Central memory CD8-positive, alpha-beta T cell (primary cell): Measurements from ENCODE around the gene SPEM3.

ENCODE experiments used
- ATAC-seq: fragments of 150-1000 bp; cut with Tn5 transposase; replicated peaks from 2 replicates; pipeline ENCODE4 v1.10.0; 2022; ENCODE audit warnings: mild to moderate bottlenecking, moderate FRiP score, moderate number of reproducible peaks; ENCODE audit not compliant: poor library complexity, severe bottlenecking; ENCODE audit errors: extremely low read depth
- DNase-seq, 2 donors: peaks; one replicate each; pipeline ENCODE4 v3.0.0; 2021; ENCODE audit warnings: low spot score in 2 of 2
- H3K27ac Mint-ChIP-seq: one replicate; pipeline ENCODE4 v1.8.0; 2022; ENCODE audit warnings: low read depth, mild to moderate bottlenecking, moderate library complexity, mixed read lengths
- H3K27me3 Mint-ChIP-seq: one replicate; pipeline ENCODE4 v1.8.0; 2022; ENCODE audit warnings: mixed read lengths
- H3K36me3 Mint-ChIP-seq: one replicate; pipeline ENCODE4 v1.8.0; 2022; ENCODE audit warnings: mild to moderate bottlenecking, moderate library complexity, mixed read lengths; ENCODE audit not compliant: insufficient read depth
- H3K4me1 Mint-ChIP-seq: one replicate; pipeline ENCODE4 v1.8.0; 2022; ENCODE audit warnings: mixed read lengths
- H3K4me3 Mint-ChIP-seq: one replicate; pipeline ENCODE4 v1.8.0; 2022; ENCODE audit warnings: mild to moderate bottlenecking, moderate library complexity, mixed read lengths
- H3K9me3 Mint-ChIP-seq: one replicate; pipeline ENCODE4 v1.8.0; 2022; ENCODE audit warnings: mixed read lengths

Gene SPEM3

GRCh38 chr17:7432296-7432695 is 3.6 kb downstream of the SPEM3 start:
- no peak for ATAC-seq
- DNase-seq: no peak
- Mint-ChIP-seq H3K4me3 (no peak overlapping the region), H3K4me1 (peaks cover 13% of the 10 kb centered on the region), H3K36me3 (peaks cover 14% of the 10 kb centered on the region), H3K27ac (no peak overlapping the region), H3K27me3 (no peaks in the 10 kb centered on the region), H3K9me3 (no peaks in the 10 kb centered on the region)

- Mint-ChIP-seq H3K4me3 (peak overlapping the region; percentile 95), H3K36me3 (peaks cover 19% of the 10 kb centered on the region), H3K27ac (peak overlapping the region; percentile 89), H3K4me1 (peaks cover 40% of the 10 kb centered on the region), H3K27me3 (peaks cover 30% of the 10 kb centered on the region), H3K9me3 (no peaks in the 10 kb centered on the region)
- DNase-seq (no peak), ATAC-seq (peak; percentile 29)
Observed at GRCh38 chr17:7435676-7436555, 7.3 kb downstream of the SPEM3 start.

GRCh38 chr17:7436556-7437368 is 8.1 kb downstream of the SPEM3 start:
- DNase-seq (peak; percentile 69 to 74), ATAC-seq (peak; percentile 65)
- Mint-ChIP-seq H3K36me3 (peaks cover 19% of the 10 kb centered on the region), H3K4me3 (peak overlapping the region; percentile 95), H3K27me3 (peaks cover 39% of the 10 kb centered on the region), H3K9me3 (no peaks in the 10 kb centered on the region), H3K4me1 (peaks cover 40% of the 10 kb centered on the region), H3K27ac (peak overlapping the region; percentile 89)

- H3K4me1 Mint-ChIP-seq: peaks cover 40% of the 10 kb centered on the region
- H3K36me3 Mint-ChIP-seq: peaks cover 19% of the 10 kb centered on the region
- peak overlapping the region; percentile 89 for H3K27ac Mint-ChIP-seq
Observed at GRCh38 chr17:7437369-7437863, 8.8 kb downstream of the SPEM3 start.

GRCh38 chr17:7437950-7438614 is 9.4 kb downstream of the SPEM3 start:
- H3K9me3 Mint-ChIP-seq: no peaks in the 10 kb centered on the region
- DNase-seq: no peak
- H3K27me3 Mint-ChIP-seq: peaks cover 52% of the 10 kb centered on the region
- peaks cover 19% of the 10 kb centered on the region for H3K36me3 Mint-ChIP-seq
- peak overlapping the region; percentile 95 for H3K4me3 Mint-ChIP-seq
- H3K27ac Mint-ChIP-seq: no peak overlapping the region
- H3K4me1 Mint-ChIP-seq: peaks cover 40% of the 10 kb centered on the region
- ATAC-seq: no peak

More at GRCh38 chr17:7437369-7437863, 8.8 kb downstream of the SPEM3 start:
- DNase-seq (no peak), ATAC-seq (no peak)
- H3K9me3 Mint-ChIP-seq: no peaks in the 10 kb centered on the region
- H3K4me3 Mint-ChIP-seq: peak overlapping the region; percentile 95
- H3K27me3 Mint-ChIP-seq: peaks cover 45% of the 10 kb centered on the region

- H3K27me3 Mint-ChIP-seq: peaks cover 59% of the 10 kb centered on the region
- peaks cover 19% of the 10 kb centered on the region for H3K36me3 Mint-ChIP-seq
- H3K27ac Mint-ChIP-seq: no peak overlapping the region
- ATAC-seq: no peak
- H3K4me3 Mint-ChIP-seq: peak overlapping the region; percentile 95
- DNase-seq: no peak
- peaks cover 40% of the 10 kb centered on the region for H3K4me1 Mint-ChIP-seq
- H3K9me3 Mint-ChIP-seq: no peaks in the 10 kb centered on the region
Observed at GRCh38 chr17:7438656-7439460, 10.2 kb downstream of the SPEM3 start.

GRCh38 chr17:7439462-7440112 is 10.9 kb downstream of the SPEM3 start, which contains the start of gene FGF11:
TSS of gene FGF11 (plus strand) at chr17:7439512. CDS start at chr17:7439621, 109 bp downstream.
- ATAC-seq (no peak), DNase-seq (no peak)
- H3K4me3 Mint-ChIP-seq: peak within 1 kb of the TSS; percentile 95
- peaks cover 66% of the 10 kb centered on the region for H3K27me3 Mint-ChIP-seq
- H3K27ac Mint-ChIP-seq: peak within 1 kb of the TSS; percentile 56
- H3K9me3 Mint-ChIP-seq: no peaks in the 10 kb centered on the region
- H3K4me1 Mint-ChIP-seq: peaks cover 40% of the 10 kb centered on the region
- peaks cover 19% of the 10 kb centered on the region for H3K36me3 Mint-ChIP-seq

- Mint-ChIP-seq H3K4me1 (peaks cover 44% of the 10 kb centered on the region), H3K36me3 (peaks cover 16% of the 10 kb centered on the region), H3K4me3 (peak overlapping the region; percentile 69), H3K27ac (peak overlapping the region; percentile 56), H3K9me3 (no peaks in the 10 kb centered on the region), H3K27me3 (peaks cover 70% of the 10 kb centered on the region)
- ATAC-seq: no peak
- no peak for DNase-seq
Observed at GRCh38 chr17:7440113-7440833, 11.6 kb downstream of the SPEM3 start.

- H3K27me3 Mint-ChIP-seq: peaks cover 75% of the 10 kb centered on the region
- DNase-seq: no peak
- peaks cover 50% of the 10 kb centered on the region for H3K4me1 Mint-ChIP-seq
Observed at GRCh38 chr17:7440834-7441195, 12.2 kb downstream of the SPEM3 start.

GRCh38 chr17:7441266-7441665 is 12.6 kb downstream of the SPEM3 start:
- no peak for ATAC-seq
- Mint-ChIP-seq H3K27me3 (peaks cover 80% of the 10 kb centered on the region), H3K4me3 (no peak overlapping the region), H3K9me3 (no peaks in the 10 kb centered on the region), H3K27ac (no peak overlapping the region), H3K4me1 (peaks cover 49% of the 10 kb centered on the region), H3K36me3 (peaks cover 17% of the 10 kb centered on the region)
- DNase-seq: no peak

More at GRCh38 chr17:7440834-7441195, 12.2 kb downstream of the SPEM3 start:
- Mint-ChIP-seq H3K9me3 (no peaks in the 10 kb centered on the region), H3K27ac (no peak overlapping the region), H3K4me3 (no peak overlapping the region), H3K36me3 (peaks cover 15% of the 10 kb centered on the region)
- ATAC-seq: no peak

GRCh38 chr17:7442142-7442541 is 13.5 kb downstream of the SPEM3 start:
- Mint-ChIP-seq H3K27me3 (peaks cover 88% of the 10 kb centered on the region), H3K27ac (no peak overlapping the region)

More at GRCh38 chr17:7442142-7442541, 13.5 kb downstream of the SPEM3 start:
- peaks cover 13% of the 10 kb centered on the region for H3K36me3 Mint-ChIP-seq
- H3K4me1 Mint-ChIP-seq: peaks cover 41% of the 10 kb centered on the region
- DNase-seq: no peak
- H3K4me3 Mint-ChIP-seq: peak overlapping the region; percentile 40
- no peak for ATAC-seq
- H3K9me3 Mint-ChIP-seq: no peaks in the 10 kb centered on the region
